Activated T-cell treated with anti-CD3 and anti-CD28 coated beads, Interleukin-2, amount 50 U/mL, for 24 hours (primary cell): ENCODE measurements around the gene RGS16.

Source experiments
- DNase-seq: peaks from one replicate; pipeline ENCODE4 v3.0.0-alpha.2; 2020
- H3K27ac Mint-ChIP-seq: 2 replicates; pipeline ENCODE4 v1.8.0; 2020; ENCODE audit warnings: mild to moderate bottlenecking, mixed read lengths
- H3K27me3 Mint-ChIP-seq: 2 replicates; pipeline ENCODE4 v1.8.0; 2020; ENCODE audit warnings: mixed read lengths
- H3K36me3 Mint-ChIP-seq: 2 replicates; pipeline ENCODE4 v1.8.0; 2020; ENCODE audit warnings: low read depth, mixed read lengths
- H3K4me1 Mint-ChIP-seq: 2 replicates; pipeline ENCODE4 v1.8.0; 2020; ENCODE audit warnings: low read depth, mixed read lengths
- H3K4me3 Mint-ChIP-seq: 2 replicates; pipeline ENCODE4 v1.8.0; 2020; ENCODE audit warnings: mild to moderate bottlenecking, moderate library complexity, mixed read lengths
- H3K9me3 Mint-ChIP-seq: 2 replicates; pipeline ENCODE4 v1.8.0; 2020; ENCODE audit warnings: mixed read lengths

The RGS16 gene

DNA sequence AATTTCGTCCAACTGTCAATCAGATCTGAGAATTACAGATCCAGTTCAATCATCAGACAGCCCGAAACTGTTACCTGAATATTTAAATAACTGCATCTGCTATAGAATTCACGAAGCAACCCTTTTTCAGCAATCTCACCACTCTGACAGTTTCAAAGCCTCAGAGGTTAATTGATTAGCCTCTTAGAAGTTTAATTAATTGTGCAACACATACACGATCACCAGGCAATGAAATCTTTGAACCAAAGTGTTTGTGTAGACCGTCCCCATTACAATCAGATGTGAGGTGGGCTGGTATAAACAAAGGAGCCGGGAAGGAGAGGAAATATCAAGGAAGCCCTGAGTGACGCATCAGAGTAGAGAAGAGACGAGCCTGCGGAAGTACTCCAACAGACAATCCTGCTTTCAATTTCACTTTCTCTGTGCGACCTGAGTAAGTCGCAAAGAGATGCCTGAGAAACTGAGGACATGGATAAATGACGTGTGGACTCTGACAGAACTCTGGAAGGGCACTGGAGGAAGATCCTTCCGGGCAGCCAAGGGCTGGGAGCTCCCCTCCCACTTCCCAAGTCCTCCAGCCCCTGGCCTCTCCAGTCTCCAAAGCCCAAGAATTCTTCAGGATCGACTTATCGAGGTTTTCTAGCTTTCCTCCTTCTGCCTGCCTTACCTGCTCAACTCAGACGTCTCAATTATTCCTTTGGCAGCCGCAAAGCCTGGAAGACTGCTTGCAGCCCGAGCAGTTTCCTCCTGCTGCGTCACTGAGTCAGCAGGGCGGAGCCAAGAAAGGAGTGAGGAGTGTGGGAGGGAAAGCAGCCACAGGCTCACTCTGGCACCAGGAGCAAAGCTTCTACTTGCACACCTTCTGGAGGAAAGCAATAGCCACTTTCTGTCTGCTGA lies 15.4 kb downstream of the RGS16 start, which contains the start of gene RNASEL:
RNASEL (minus strand) TSS at position 757 of the 897 bp plus-strand sequence. CDS start 2,450 bp downstream, outside the sequence.
- Mint-ChIP-seq H3K4me3 (peak within 1 kb of the TSS; percentile 96), H3K27ac (peak within 1 kb of the TSS; percentile 99), H3K36me3 (peaks cover 26% of the 10 kb centered on the region), H3K4me1 (peaks cover 53% of the 10 kb centered on the region), H3K9me3 (no peaks in the 10 kb centered on the region), H3K27me3 (no peaks in the 10 kb centered on the region)
- DNase-seq = peak; percentile 72

DNA sequence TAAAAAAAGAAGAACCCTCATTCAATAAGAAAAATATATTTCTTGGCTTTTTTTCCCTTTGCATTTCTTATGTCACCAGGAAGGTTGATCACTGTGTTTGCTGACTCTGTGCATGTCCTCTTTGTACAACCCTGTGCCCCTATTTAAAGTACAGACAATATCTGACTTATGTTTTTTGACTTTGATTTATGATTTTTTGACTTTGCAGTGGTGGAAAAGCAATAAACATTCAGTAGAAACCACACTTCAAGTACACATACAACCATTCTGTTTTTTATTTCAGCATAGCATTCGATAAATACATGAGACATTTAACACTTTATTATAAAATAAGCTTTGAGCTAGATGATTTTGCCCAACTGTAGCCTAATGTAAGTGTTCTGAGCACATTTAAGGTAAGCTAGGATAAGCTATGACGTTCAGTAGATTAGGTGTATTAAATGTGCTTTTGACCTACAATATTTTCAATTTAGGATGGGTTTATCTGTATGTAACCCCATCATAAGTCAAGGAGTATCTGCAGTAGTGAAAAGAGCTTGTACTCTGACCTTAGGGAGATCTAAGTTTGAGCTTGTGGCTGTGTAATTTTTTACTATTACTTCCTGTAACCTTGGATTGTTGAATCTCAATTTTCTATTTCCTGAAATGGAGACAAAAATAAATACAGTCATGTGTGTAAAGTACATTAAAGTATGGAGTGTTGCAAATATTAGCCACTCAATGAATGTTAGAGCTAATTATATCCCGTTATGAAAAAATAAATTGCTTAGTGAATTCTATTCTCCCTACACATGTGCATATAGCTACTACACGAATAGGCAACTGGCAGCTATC lies 16.3 kb downstream of the RGS16 start:
- Mint-ChIP-seq H3K4me3 (peak overlapping the region; percentile 96), H3K27ac (peak overlapping the region; percentile 99), H3K4me1 (peaks cover 62% of the 10 kb centered on the region), H3K36me3 (peaks cover 34% of the 10 kb centered on the region), H3K27me3 (no peaks in the 10 kb centered on the region), H3K9me3 (no peaks in the 10 kb centered on the region)
- DNase-seq = no peak

DNA sequence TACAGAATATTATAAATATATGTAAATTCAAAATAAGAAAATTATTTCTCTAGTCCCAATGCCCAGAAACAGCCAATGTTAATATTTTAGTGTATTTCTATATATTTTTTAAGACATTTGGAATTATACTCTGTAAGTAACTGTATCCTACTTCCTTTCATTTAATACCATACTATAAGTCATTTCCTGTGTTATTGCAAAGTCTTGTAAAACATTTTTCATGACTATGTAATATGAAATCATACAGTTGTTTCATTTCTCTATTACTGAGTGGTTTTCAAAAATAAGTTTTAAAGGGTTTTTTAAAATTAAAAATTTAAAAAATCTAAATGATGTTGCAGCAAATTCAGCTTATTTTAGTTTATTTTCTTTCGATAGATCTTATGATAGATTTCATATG lies 17.1 kb downstream of the RGS16 start:
- no peak for DNase-seq
- H3K4me1 Mint-ChIP-seq = peaks cover 69% of the 10 kb centered on the region
- no peak overlapping the region for H3K27ac Mint-ChIP-seq
- no peaks in the 10 kb centered on the region for H3K9me3 Mint-ChIP-seq
- H3K36me3 Mint-ChIP-seq = peaks cover 41% of the 10 kb centered on the region
- no peaks in the 10 kb centered on the region for H3K27me3 Mint-ChIP-seq
- H3K4me3 Mint-ChIP-seq = peak overlapping the region; percentile 96

DNA sequence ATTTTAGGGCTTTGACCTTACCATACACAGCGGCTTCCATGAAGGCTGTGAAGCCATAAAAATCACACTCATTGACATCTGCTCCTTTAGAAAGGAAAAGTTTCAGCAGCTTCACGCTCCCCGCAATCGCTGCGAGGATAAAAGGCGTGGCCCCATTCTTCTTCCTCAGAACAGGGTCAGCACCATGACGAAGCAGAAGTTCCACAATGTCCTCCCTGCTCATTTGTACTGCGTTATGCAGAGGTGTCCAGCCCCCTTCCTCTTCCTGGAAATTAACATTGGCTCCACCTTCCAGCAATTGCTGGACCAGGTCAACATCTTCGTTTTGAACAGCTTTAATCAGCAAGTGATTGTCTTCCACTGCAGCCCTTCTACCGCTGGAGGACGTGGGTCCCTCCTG lies 17.8 kb downstream of the RGS16 start:
- no peak for DNase-seq
- Mint-ChIP-seq H3K4me1 (peaks cover 70% of the 10 kb centered on the region), H3K27ac (no peak overlapping the region), H3K36me3 (peaks cover 46% of the 10 kb centered on the region), H3K4me3 (no peak overlapping the region), H3K9me3 (no peaks in the 10 kb centered on the region), H3K27me3 (no peaks in the 10 kb centered on the region)

DNA sequence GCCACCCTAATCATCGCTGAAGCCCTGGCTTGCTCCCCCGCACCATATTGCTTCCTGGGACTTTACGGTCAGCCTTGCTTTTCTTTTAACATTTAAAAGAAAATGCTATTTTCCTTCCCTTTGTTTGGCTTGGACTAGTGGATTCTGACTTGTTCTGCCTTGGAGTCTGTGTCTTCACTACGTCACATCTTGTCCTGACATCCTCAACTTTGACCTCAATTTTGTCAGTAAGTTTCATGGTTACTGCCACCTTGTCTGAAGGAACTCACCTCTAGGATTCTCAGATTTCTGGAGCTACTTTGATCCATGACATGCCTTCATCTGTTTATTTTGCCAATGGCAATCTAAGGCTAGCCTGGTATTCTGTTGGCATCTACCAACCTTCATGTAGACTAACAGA lies 19.4 kb downstream of the RGS16 start:
- DNase-seq = no peak
- Mint-ChIP-seq H3K4me3 (no peak overlapping the region), H3K9me3 (no peaks in the 10 kb centered on the region)

DNA sequence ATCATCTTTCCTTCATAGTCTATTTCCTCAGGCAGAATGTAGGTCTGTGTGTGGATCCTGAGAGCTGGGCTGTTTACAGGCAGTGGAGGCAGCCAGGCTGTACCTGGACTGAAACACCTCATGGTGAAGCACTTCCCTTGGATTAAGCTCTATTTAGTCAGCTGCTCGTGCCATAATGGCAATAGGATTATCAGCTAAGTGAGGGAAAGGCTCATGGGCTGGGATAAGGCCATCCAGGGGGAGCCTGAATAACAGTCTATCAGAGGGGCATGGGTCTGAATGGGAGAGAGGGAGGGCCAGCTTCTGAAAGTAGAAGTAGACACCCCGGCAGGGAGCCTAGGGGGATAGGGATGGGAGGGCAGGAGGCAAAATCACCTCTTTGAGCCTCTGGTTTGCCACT lies 23.5 kb downstream of the RGS16 start:
- no peak overlapping the region for H3K4me3 Mint-ChIP-seq
- H3K4me1 Mint-ChIP-seq = peaks cover 57% of the 10 kb centered on the region
- H3K27ac Mint-ChIP-seq = peak overlapping the region; percentile 22
- no peaks in the 10 kb centered on the region for H3K9me3 Mint-ChIP-seq
- no peaks in the 10 kb centered on the region for H3K27me3 Mint-ChIP-seq
- peaks cover 71% of the 10 kb centered on the region for H3K36me3 Mint-ChIP-seq
- no peak for DNase-seq

More for the DNA sequence above, 19.4 kb downstream of the RGS16 start:
- no peak overlapping the region for H3K27ac Mint-ChIP-seq
- H3K36me3 Mint-ChIP-seq = peaks cover 60% of the 10 kb centered on the region
- peaks cover 80% of the 10 kb centered on the region for H3K4me1 Mint-ChIP-seq
- H3K27me3 Mint-ChIP-seq = no peaks in the 10 kb centered on the region

DNA sequence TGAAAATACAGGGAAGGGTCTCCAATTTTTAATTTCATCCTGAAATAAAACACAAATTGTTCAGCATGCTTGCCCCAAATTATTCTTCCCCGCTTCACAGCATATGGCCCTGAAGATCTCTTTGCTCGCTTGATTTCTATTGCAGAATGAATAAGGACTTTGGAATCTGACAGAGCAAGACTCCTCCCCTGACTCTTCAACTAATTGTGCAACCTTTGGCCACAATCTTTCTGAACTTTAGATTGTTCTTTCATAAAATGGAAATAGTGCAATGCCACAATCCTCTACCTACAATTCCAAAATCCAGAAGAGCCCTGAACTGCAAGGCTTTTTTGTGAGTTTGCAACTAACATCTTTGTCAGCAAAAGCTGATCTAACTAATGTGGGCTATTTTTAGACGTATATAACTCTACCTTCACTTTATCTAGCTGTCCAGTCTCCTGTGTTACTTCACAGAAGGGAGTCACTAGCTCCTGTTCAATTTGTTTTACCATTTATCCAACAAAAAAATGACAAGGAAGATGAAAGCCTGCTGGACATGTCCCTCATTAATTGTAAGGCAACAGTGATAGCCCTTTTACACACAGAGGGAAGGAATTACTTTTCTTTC lies 28.5 kb downstream of the RGS16 start:
- Mint-ChIP-seq H3K4me3 (no peak overlapping the region), H3K36me3 (peaks cover 66% of the 10 kb centered on the region)

DNA sequence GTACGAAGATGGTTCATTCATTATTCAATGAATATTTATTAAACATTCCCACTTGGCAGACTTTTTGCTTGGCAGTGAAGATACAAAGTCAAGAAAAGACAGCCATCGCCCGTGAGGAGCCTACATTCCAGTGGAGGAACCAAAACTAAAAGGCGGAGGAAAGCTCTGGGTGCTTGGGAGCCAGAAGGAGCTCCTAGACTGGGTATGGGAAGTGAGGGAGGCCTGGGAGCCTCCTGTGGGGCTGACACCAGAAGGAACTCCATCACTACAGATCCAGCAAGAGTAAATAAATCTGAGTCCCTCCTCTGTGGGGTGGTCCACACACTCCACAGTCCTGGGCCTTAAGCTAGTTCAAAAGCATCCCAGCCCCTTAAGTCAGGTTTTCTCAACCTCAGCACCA lies 30.0 kb downstream of the RGS16 start:
- Mint-ChIP-seq H3K27ac (no peak overlapping the region), H3K4me1 (peaks cover 4% of the 10 kb centered on the region), H3K4me3 (no peak overlapping the region), H3K27me3 (no peaks in the 10 kb centered on the region), H3K9me3 (no peaks in the 10 kb centered on the region), H3K36me3 (peaks cover 53% of the 10 kb centered on the region)
- DNase-seq = no peak

More for the DNA sequence above, 28.5 kb downstream of the RGS16 start:
- H3K27me3 Mint-ChIP-seq = no peaks in the 10 kb centered on the region
- DNase-seq = no peak
- peaks cover 15% of the 10 kb centered on the region for H3K4me1 Mint-ChIP-seq
- no peak overlapping the region for H3K27ac Mint-ChIP-seq
- no peaks in the 10 kb centered on the region for H3K9me3 Mint-ChIP-seq

DNA sequence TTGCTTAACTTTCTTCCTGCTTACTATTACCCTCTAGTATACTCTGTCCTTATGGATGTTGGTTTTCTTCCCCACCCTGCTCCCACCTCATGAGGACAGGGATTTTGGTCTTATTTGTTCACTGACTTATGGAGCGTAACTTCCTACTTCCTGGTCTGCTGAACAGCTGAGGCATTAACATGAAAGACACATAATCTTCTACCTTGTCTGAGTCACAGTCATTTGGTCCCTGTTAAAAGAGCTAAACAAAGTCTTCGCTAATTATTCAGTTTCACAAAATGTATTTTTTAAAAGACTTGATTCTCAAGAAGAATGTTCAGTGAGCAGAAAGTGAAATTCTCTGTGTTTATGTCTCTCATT lies 33.6 kb downstream of the RGS16 start:
- H3K9me3 Mint-ChIP-seq = no peaks in the 10 kb centered on the region
- H3K4me3 Mint-ChIP-seq = no peak overlapping the region
- peaks cover 29% of the 10 kb centered on the region for H3K36me3 Mint-ChIP-seq
- peaks cover 1% of the 10 kb centered on the region for H3K4me1 Mint-ChIP-seq
- H3K27me3 Mint-ChIP-seq = no peaks in the 10 kb centered on the region
- H3K27ac Mint-ChIP-seq = no peak overlapping the region
- DNase-seq = no peak

DNA sequence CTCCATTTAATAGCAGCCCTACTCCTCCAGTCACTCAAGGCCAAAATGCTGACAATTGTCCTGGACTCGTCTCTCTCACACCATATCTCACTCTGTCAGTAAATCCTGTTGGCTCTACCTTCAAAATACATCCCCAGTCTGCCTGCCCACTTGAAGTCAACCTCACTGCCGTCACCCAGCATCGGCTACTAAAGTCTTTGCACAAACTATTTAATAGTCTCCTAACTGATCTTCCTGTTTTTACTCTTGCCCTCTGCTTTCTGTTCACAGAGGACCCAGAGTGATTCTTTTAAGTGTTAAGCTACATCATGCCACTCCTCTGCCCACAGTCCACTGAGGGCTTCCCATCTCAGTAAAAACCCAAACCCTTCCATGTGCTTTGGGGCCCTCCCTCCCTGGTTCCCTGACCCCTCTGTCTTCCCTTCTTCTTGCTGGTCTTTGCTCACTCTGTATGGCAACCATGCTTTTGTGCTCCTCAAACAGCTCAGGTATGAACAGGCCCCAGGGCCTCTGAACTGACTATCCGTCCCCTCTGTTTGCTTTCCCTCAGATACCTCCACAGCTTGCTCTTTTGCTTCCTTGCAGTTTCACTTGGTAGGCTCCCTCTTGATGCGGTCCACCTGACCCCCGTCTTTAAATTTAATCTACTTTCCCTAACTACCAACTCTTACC lies 34.1 kb downstream of the RGS16 start:
- Mint-ChIP-seq H3K9me3 (no peaks in the 10 kb centered on the region), H3K36me3 (peaks cover 24% of the 10 kb centered on the region), H3K27me3 (no peaks in the 10 kb centered on the region), H3K4me3 (no peak overlapping the region), H3K27ac (no peak overlapping the region), H3K4me1 (peaks cover 4% of the 10 kb centered on the region)
- DNase-seq = no peak

DNA sequence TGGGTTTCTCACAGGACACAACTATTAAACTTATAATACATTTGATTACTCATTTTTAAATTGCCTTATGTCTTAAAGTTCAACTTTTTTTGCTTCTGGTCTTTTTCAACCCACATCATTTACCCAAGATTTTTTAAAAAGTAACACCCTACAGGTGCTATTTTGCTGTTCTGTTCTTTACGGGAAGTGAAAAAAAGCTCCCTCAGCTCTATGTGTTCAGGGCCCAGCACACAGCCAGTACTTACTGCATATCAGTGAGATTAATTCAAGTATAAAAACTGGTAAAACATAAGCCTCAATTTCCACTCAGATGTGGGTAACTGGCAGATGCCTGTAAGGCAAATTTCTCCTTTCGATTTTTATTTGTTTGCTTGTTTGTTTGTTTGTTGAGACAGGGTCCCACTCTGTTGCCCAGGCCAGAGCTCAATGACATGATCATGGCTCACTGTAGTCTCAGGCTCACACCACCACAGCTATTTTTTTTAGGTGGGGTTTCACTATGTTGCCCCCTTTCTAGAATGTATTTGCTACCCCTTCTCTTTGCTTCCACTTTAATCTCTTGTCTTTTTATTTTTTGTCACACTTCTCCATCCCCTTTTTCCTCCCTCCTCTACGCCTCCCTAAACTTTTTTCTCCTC lies 35.4 kb downstream of the RGS16 start:
- Mint-ChIP-seq H3K36me3 (peaks cover 14% of the 10 kb centered on the region), H3K4me3 (no peak overlapping the region), H3K27ac (no peak overlapping the region), H3K27me3 (no peaks in the 10 kb centered on the region), H3K4me1 (peaks cover 4% of the 10 kb centered on the region), H3K9me3 (no peaks in the 10 kb centered on the region)
- no peak for DNase-seq

DNA sequence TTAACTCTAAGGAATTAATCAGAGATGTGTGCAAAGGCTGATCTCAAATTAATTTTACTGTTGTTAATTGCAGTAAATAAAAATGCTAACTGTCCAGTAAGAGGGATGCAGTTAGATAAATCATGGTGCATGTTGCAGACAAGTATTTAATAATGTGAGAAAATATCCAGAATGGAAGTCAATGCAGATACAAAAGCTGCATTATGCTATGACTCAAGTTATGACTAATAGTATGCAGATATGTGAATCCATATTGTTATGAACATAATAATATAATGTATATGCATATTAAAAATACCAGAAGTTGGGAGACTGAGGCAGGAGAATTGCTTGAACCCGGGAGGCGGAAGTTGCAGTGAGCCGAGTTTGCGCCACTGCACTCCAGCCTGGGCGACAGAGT lies 36.6 kb downstream of the RGS16 start:
- Mint-ChIP-seq H3K27me3 (no peaks in the 10 kb centered on the region), H3K4me1 (peaks cover 4% of the 10 kb centered on the region), H3K4me3 (no peak overlapping the region), H3K27ac (no peak overlapping the region), H3K9me3 (no peaks in the 10 kb centered on the region), H3K36me3 (peaks cover 4% of the 10 kb centered on the region)
- no peak for DNase-seq

DNA sequence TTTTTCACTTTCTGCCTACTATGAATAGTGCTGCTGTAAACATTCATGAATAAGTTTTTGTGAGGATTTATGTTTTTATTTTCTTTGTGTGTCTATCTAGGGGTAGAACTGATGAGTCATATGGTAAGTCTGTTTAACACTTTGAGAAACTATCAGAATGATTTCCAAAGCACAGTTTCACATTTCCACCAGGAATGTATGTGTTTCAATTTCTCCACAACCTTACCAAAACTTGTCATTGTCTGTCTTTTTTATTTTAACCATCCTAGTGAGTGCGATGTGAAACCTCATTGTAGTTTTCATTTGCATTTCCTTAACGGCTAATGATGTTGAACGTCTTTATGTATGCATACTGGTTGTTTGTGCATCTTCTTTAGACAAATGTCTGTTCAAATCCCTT lies 38.7 kb downstream of the RGS16 start:
- no peak overlapping the region for H3K4me3 Mint-ChIP-seq
- peaks cover 4% of the 10 kb centered on the region for H3K4me1 Mint-ChIP-seq
- no peaks in the 10 kb centered on the region for H3K36me3 Mint-ChIP-seq
- H3K9me3 Mint-ChIP-seq = no peaks in the 10 kb centered on the region
- H3K27me3 Mint-ChIP-seq = no peaks in the 10 kb centered on the region
- DNase-seq = no peak
- no peak overlapping the region for H3K27ac Mint-ChIP-seq
